Measurements from ENCODE around the gene TOR1A.

TOR1A gene

DNA sequence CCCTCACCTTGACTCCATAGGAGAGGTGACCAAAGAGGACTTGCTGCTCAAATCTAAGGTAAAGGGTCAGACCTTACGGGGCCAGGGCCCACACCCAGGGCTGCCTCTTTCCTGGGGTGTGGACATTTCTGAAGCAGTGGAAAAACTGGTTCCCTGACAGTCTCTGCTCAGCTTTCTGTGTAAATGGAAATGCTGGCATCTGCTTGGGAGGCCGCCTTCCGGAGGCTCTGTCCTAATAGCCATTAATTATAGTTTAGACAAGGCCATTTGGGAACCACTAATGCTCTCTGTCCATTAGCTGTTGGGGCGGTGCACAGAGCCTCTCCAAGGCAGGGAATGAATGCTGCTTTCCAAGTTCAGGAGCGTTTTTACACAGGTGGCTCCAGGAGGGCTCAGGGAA is 28.6 kb upstream of the TOR1A start:
- no peak for DNase-seq (ENCODE audit: low read depth in 3 of 3)

- DNase-seq (ENCODE audit: low read depth in 3 of 3), result no peak
These were observed 27.9 kb upstream of the TOR1A start for GRCh38 chr9:129851821-129852220.

GRCh38 chr9:129850821-129851550 is 27.1 kb upstream of the TOR1A start:
- no peak for DNase-seq (ENCODE audit: low read depth in 3 of 3)

DNA sequence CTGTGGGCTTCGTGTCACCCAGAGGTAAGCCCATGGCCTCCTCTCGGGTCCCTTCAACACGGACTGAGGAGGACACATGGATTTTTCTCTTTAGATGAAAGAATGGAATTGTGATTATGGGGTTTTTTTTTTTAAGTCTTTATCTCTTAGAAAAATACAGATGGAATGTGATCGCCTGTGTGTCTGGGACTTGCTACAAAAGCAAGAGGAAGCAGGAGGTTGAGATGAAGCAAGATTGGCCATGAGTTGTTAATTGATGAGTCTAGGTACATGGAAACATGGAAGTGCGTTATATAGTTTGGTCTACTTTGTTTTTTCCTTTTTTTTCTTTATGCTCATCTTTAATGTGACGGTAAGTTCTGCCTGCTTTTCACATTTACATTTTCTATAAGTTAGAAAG is 26.0 kb upstream of the TOR1A start:
- no peak for DNase-seq (ENCODE audit: low read depth in 3 of 3)

DNA sequence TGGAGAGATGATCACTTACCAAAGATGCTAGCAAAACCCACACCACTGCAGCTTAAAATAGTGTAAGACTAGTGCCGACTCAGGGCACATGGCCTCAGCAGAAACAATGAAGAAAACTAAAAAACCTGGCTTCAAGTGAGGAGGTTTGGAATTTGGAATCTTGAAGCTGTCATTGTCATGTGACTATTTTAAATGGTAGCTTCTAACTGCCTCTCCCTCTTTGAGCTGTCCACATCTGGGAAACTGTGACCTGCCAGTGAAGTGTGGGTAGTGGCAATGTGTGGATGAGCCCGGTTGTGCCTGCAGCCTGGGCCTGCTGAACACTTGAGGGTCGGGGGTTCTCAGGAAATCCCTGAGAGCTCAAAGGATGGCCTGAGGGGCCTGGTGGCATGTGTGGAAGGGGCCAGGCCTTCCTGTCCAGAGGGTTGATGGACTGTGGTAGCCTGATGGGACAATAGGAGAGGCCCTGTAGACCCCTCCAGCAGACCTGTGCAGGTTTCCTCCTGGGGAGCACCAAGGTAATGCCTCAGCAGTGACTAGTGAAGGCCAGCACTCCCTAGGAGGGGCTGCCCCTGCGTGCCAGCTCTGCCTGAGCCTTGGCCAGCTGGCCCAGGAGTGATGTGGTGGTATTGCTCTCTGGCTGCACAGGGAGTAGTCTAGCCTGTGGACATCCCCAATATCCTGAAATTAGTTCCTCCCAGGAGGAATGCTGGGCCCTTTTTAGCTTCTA is 24.9 kb upstream of the TOR1A start:
- DNase-seq (ENCODE audit: low read depth in 3 of 3), result no peak

DNA sequence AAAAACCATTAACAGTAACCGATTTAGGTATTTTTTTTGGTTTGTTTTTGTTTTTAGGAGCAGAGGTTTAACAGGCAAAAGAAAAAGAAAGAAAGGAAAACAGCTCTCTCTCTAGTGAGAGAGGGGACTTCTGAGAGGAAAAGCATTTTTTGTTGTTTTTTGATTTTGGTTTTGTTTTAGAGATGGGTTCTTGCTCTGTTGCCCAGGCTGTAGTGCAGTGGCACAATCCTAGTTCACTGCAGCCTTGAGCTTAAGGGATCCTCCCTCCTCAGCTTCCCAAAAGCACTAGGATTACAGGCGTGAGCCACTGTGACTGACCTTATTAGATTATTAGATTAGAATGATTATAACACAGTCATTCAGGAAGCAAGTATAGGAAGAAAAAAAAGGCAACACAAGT is 21.4 kb upstream of the TOR1A start:
- no peak for DNase-seq (ENCODE audit: low read depth in 3 of 3)

GRCh38 chr9:129841071-129841470 is 17.1 kb upstream of the TOR1A start:
- no peak for DNase-seq (ENCODE audit: low read depth in 3 of 3)

GRCh38 chr9:129840034-129840433 is 16.1 kb upstream of the TOR1A start:
- DNase-seq (ENCODE audit: low read depth in 3 of 3), result no peak

GRCh38 chr9:129839324-129840023 is 15.5 kb upstream of the TOR1A start:
- no peak for DNase-seq (ENCODE audit: low read depth in 3 of 3)

DNA sequence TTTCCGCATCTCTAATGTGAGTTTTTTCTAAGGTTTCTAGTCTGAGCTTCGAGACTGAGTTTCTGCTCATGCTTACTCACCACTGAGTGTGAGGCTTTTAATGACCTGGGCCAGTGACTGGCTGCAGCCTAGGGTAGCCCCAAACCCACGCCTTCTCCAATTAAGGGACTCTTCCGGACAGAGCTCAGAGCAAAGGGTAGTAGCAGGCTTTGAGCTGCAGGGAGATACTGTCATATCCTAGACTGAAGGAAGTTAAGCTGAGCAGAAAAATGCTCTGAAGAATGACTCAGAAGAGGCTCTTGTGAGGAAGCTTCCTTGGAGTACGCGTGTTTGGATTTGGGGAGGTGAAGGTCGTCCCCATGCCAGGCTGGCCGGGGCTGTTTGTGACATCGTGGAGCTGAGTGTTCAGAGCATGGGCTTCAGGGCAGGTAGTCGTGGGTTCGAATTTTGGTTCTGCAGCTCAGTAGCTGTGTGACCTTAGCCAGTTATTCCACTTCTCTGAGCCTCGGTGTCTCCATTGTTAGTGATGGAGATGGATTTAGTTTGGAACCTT is 14.8 kb upstream of the TOR1A start:
- no peak for DNase-seq (ENCODE audit: low read depth in 3 of 3)

DNA sequence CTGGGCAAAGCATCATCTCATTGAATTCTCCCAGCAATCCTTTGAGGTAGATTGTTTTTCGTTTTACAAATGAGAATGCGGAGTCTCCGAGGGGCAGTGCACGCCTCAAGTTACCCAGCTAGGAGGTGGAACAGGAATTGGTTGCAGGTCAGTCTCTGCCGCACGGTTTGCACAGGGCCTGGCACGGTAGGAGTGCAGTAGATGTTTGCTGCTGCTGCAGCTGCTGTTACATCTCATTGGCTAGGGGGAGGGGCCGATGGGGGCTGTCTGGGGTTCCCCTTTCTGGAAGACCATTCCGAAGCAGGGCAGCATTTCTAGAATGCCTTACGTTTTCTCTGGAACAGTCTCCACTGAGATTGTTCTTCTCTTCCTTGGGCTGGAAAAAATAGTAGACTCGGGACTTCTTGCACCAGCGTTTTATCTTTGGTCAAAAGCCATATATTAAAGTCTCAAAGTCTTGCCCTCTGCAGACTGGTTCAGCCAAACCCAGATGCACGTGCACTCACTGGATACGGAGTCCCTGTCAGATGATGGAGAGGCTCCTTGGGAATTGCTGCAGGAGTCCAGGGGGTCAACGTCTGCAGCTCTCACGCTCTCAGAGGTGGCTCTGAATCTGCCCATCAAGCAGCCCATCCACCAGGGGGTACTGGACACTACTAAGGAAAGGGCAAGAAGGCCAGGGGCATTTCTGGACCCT is 12.5 kb upstream of the TOR1A start:
- DNase-seq (ENCODE audit: low read depth in 3 of 3), result no peak

DNA sequence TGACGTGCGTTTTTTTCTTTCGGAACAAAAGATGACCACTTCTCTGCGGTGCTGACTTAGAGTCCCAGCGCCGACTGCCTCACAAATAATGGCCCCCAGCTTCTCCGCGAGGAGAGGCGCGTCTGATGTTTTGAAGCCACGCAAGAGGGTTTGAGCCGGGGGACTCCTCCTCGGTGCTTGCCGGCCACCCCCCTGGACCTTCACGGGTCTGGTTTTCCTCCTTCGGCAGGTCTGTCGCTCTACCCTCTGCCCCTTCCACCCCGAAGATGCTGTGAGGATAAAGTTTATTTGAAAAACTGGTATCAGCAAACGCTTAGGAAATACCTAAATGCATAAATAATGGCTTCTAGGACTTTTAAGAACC is 11.9 kb upstream of the TOR1A start:
- DNase-seq (ENCODE audit: low read depth in 3 of 3), result no peak

GRCh38 chr9:129835128-129835859 is 11.4 kb upstream of the TOR1A start, which contains the start of the genes C9orf78 and USP20:
Gene C9orf78 (minus strand): TSS chr9:129835275. CDS start chr9:129835221, 54 bp downstream.
Gene USP20 (plus strand): TSS chr9:129835458. CDS start chr9:129852556, 17,098 bp downstream.
- DNase-seq (ENCODE audit: low read depth in 3 of 3), result peak; percentile 93 to 98 (median 95)

DNA sequence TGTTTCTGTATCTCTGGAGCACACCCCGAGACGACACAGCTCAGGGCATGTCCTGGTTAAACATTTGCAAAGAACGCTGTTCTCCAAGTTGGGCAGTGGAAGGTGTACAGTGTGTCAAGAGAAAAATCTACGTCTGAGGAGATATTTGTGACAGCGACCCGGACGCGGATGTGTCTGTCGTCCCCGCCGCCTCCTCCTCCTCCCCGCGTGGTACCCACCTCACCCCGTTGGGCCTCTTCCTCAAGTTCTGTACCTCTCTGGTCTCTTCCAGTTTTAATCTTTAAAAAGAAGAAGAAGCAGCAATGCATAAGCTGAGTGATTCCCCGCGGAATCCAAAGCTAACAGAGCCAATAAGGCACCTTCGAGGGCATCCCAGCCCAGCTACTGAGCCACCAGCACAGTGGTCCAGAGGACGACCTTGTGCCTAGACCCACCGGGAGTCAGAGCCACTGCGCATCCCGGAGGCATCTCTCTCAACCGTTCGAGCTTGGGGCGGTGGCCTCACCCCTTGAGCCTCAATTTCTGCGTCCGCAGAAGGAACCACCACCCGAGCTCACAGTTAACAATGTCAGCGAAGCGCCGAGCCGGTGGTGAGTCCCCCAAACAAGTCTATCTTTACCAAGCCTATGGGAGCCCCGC is 10.7 kb upstream of the TOR1A start:
- DNase-seq (ENCODE audit: low read depth in 3 of 3), result no peak

DNA sequence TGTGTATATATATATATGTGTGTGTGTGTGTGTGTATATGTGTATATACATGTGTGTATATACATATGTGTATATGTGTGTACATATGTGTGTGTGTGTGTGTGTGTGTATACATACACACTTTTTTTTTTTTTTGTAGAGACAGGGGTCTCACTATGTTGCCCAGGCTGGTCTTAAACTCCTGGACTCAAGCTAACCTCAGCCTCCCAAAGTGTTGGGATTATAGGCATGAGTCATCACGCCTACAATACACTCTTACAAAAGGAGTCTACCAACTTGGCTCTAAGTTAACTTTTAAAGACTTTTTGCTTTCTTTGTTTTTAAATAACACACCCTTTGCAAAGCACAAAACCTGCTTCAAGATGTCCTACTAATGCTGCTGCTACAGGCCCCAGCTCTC is 9.0 kb upstream of the TOR1A start:
- DNase-seq (ENCODE audit: low read depth in 3 of 3), result no peak

DNA sequence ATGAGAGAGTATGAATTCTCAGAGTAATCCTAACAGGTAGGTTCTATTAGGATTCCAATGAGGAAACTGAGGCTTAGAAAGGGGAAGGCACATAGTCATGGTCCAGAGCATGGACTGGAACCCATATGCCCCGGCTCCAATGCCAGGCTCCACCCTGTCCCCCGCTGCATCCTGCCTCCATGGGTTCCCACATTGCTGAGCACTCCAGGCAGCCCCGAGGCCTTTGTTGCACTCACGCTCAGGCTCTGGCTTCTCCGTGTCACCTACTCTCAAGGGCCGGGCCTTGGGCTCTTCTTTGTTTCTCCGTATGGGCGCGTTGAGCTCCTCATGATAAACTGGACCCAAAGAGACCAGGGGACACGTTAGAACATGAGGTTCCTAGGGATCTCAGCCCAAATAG is 5.0 kb upstream of the TOR1A start:
- no peak for DNase-seq (ENCODE audit: low read depth in 3 of 3)

- no peak for DNase-seq (ENCODE audit: low read depth in 3 of 3)
These were observed 4.1 kb upstream of the TOR1A start for GRCh38 chr9:129828051-129828450.

DNA sequence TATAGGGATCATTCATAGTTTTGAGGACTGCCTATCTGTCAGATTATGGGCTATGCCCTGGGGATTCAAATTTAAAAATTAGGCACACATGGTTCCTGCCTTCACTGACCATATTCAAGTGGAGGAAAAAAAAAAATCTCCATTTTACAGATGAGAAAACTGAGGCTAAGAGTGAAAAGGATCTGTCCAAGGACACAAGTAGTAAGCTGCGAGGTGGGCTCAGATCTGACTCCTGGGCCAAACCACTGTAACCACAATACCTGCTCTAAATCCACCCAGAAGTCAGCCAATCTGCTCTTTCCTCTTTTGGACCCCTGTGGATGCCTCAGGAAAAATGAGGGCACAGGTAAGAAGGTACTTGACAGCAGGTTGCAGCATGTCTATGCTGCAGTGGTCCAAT is 2.8 kb upstream of the TOR1A start:
- DNase-seq (ENCODE audit: low read depth in 3 of 3), result no peak

GRCh38 chr9:129826344-129826743 is 2.4 kb upstream of the TOR1A start:
- no peak for DNase-seq (ENCODE audit: low read depth in 3 of 3)

GRCh38 chr9:129823542-129823934 is 398 bp downstream of the TOR1A start:
- no peak for DNase-seq (ENCODE audit: low read depth in 3 of 3)

All from stimulated activated CD4-positive, alpha-beta T cell treated with anti-CD3 and anti-CD28 coated beads, TNF-alpha, amount 100 ng/mL, for 4 hours (primary cell).